Right lobe of liver (tissue), 6 donors: Measurements from ENCODE around the gene RBP3. TPM values are rescaled to one million over a fixed set of nuclear protein-coding genes. Genes with fewer than 3 reads are reported as not detected.
A peak's percentile ranks its signal among the peaks of the same experiment; 100 is the strongest.

ENCODE experiments used
- ATAC-seq, 4 donors: fragments of 200-7000 bp; cut with Tn5 transposase; one replicate each; pipeline ENCODE4 v1.9.1; 2020; ENCODE audit warnings: mild to moderate bottlenecking in 4 of 4, moderate library complexity in 4 of 4
- DNase-seq, 3 donors: peaks; one replicate each; pipeline ENCODE4 v3.0.0-alpha.2; 2020
- H3K27ac ChIP-seq, 3 donors: fragments of 200-600 bp; one replicate each; pipeline ENCODE4 v1.8.0; 2022
- H3K27me3 ChIP-seq, 2 donors: fragments of 200-600 bp; one replicate each; pipeline ENCODE4 v1.8.0; 2022
- H3K36me3 ChIP-seq, 4 donors: fragments of 200-600 bp; sonication (generic) in 1 of 4; one replicate each; pipeline versions ENCODE4 v1.5.1 to v1.8.0; 2017 to 2022; ENCODE audit warnings: control low read depth in 1 of 4
- H3K4me1 ChIP-seq, 4 donors: fragments of 200-600 bp; sonication (generic) in 1 of 4; one replicate each; pipeline versions ENCODE4 v1.5.1 to v1.8.0; 2017 to 2022; ENCODE audit warnings: control low read depth in 1 of 4
- H3K4me3 ChIP-seq, 3 donors: fragments of 200-600 bp; one replicate each; pipeline ENCODE4 v1.8.0; 2022
- H3K9me3 ChIP-seq, 4 donors: fragments of 200-600 bp; sonication (generic) in 1 of 4; one replicate each; pipeline versions ENCODE4 v1.5.1 to v1.8.0; 2017 to 2022; ENCODE audit warnings: control low read depth in 1 of 4
- CTCF ChIP-seq, 4 donors: fragments of 200-600 bp in 3 of 4; fragments of 450-650 bp in 1 of 4; IDR thresholded peaks; one replicate each; pipeline versions ENCODE4 v1.5.1 to v1.8.0; 2016 to 2022; ENCODE audit warnings: antibody characterized with exemption in 4 of 4, mild to moderate bottlenecking in 2 of 4
- POLR2A ChIP-seq: fragments of 450-650 bp; IDR thresholded peaks from one replicate; pipeline ENCODE4 v1.6.1; 2017; ENCODE audit warnings: antibody characterized with exemption, mild to moderate bottlenecking
- WGBS: methylation state at CpG from one replicate; pipeline ENCODE4 v1.1.6; 2018; ENCODE audit warnings: low coverage, low lambda C conversion rate; ENCODE audit not compliant: insufficient coverage; ENCODE audit errors: missing lambda C conversion rate; 5-methylcytosine and 5-hydroxymethylcytosine counted together
- intact Hi-C, 2 donors: fragments of 100-400 bp; cut with DNase I; formaldehyde crosslinking; loops; one replicate each; pipeline versions ENCODE4 v1.11.2 to v1.14.1; 2022
- total RNA-seq, 6 experiments: library from RNA; depleted of rRNA in 2 of 6; stranded (reverse); fragments of >200 nt in 2 of 6; fragmentation: NEBNext Ultra II Directional in 3 of 6; extraction: Animal tissue kit (Norgen Biotek cat#: 25700) in 3 of 6; gene quantifications; one replicate each; pipeline versions ENCODE4 v1.1.0 to v1.2.4, GENCODE V29; 2016 to 2023
- donor health status: DM: no; HTN: yes; CAD: no.
- donor health status: DM: no; HTN: no; CAD: no.
- donor health status: DM: no; HTN: no; CAD: no.
- donor health status: DM: no; HTN: yes; CAD: no.
- donor health status: DM: no; HTN: yes; CAD: no.

RBP3 gene
- total RNA-seq, 6 experiments from 2014 or later: not detected

GRCh38 chr10:47307381-47307780 is 40.8 kb upstream of the RBP3 start:
- 63% methylated on average over 2 of the region's 3 CpGs for WGBS
- no peaks in the 10 kb centered on the region for H3K36me3 ChIP-seq
- intact Hi-C loops: no loop called here

GRCh38 chr10:47308775-47309174 is 39.4 kb upstream of the RBP3 start:
- intact Hi-C loops: no loop called here
- TF ChIP-seq POLR2A (no peak), CTCF (IDR thresholded peaks at IDR 0.05) (no peak)
- H3K4me1 ChIP-seq: no peaks in the 10 kb centered on the region
- DNase-seq: peak in 1 of 3 donors; percentile 33
- no peaks in the 10 kb centered on the region for H3K36me3 ChIP-seq
- no peak overlapping the region for H3K4me3 ChIP-seq
- WGBS: 85% methylated on average over 3 of the region's 9 CpGs
- ATAC-seq: no peak
- H3K27ac ChIP-seq: no peak overlapping the region
- H3K27me3 ChIP-seq: no peaks in the 10 kb centered on the region
- no peaks in the 10 kb centered on the region for H3K9me3 ChIP-seq

More at GRCh38 chr10:47307381-47307780, 40.8 kb upstream of the RBP3 start:
- Histone ChIP-seq H3K4me3 (no peak overlapping the region), H3K4me1 (no peaks in the 10 kb centered on the region), H3K27ac (no peak overlapping the region), H3K9me3 (no peaks in the 10 kb centered on the region), H3K27me3 (no peaks in the 10 kb centered on the region)
- ATAC-seq (no peak), DNase-seq (peak in 1 of 3 donors; percentile 11)
- TF ChIP-seq POLR2A: no peak
- no peak for TF ChIP-seq CTCF (IDR thresholded peaks at IDR 0.05)

- no peaks in the 10 kb centered on the region for H3K27me3 ChIP-seq
- H3K4me3 ChIP-seq: no peak overlapping the region
- no peaks in the 10 kb centered on the region for H3K4me1 ChIP-seq
- TF ChIP-seq CTCF (IDR thresholded peaks at IDR 0.05): peak in 1 of 4 donors; percentile 12
- TF ChIP-seq POLR2A: no peak
- H3K36me3 ChIP-seq: no peaks in the 10 kb centered on the region
- H3K27ac ChIP-seq: no peak overlapping the region
- WGBS: 38% methylated on average over 5 of the region's 34 CpGs
- DNase-seq (peak in 1 of 3 donors; percentile 7), ATAC-seq (no peak)
- intact Hi-C loops: loop anchor here (5.0 kb wide), 3 partner anchors 262 to 282 kb away; no protein-coding TSS in a partner anchor
- H3K9me3 ChIP-seq: no peaks in the 10 kb centered on the region
Measured at GRCh38 chr10:47309408-47310089, 38.6 kb upstream of the RBP3 start.

- TF ChIP-seq CTCF (IDR thresholded peaks at IDR 0.05) (no peak), POLR2A (no peak)
- Histone ChIP-seq H3K36me3 (no peaks in the 10 kb centered on the region), H3K4me1 (no peaks in the 10 kb centered on the region), H3K27me3 (no peaks in the 10 kb centered on the region), H3K27ac (no peak overlapping the region), H3K9me3 (no peaks in the 10 kb centered on the region), H3K4me3 (no peak overlapping the region)
- intact Hi-C loops: loop anchor here (5.0 kb wide), 3 partner anchors 263 to 283 kb away; no protein-coding TSS in a partner anchor
- peak in 1 of 3 donors; percentile 43 for DNase-seq
- WGBS: 94% methylated on average over 11 of the region's 37 CpGs
- no peak for ATAC-seq
Measured at GRCh38 chr10:47310090-47310505, 38.1 kb upstream of the RBP3 start.
